Loucy (cell line): Measurements from ENCODE around the gene ZNF394.

ENCODE experiments used
- H2AFZ ChIP-seq: fragments of 200-600 bp; sonication (generic); 2 replicates; pipeline ENCODE4 v1.6.0; 2016; ENCODE audit warnings: antibody characterized with exemption, mild to moderate bottlenecking, low read length, moderate library complexity
- H3F3A ChIP-seq: fragments of 200-600 bp; 2 replicates; pipeline ENCODE4 v1.6.0; 2016; ENCODE audit warnings: antibody characterized with exemption, low read depth, mild to moderate bottlenecking
- H3K27me3 ChIP-seq: fragments of 200-600 bp; sonication (generic); 2 replicates; pipeline ENCODE4 v1.6.1; 2014; ENCODE audit warnings: low read length, mild to moderate bottlenecking; ENCODE audit not compliant: insufficient read depth, poor library complexity, severe bottlenecking
- H3K36me3 ChIP-seq: fragments of 200-600 bp; sonication (generic); 2 replicates; pipeline ENCODE4 v1.6.1; 2016; ENCODE audit warnings: low read length; ENCODE audit not compliant: insufficient read depth
- H3K4me1 ChIP-seq: fragments of 200-600 bp; sonication (generic); 2 replicates; pipeline ENCODE4 v1.5.1; 2014; ENCODE audit warnings: low read length, mild to moderate bottlenecking; ENCODE audit not compliant: insufficient read depth, poor library complexity, severe bottlenecking
- H3K4me2 ChIP-seq: fragments of 200-600 bp; sonication (generic); 2 replicates; pipeline ENCODE4 v1.6.0; 2014; ENCODE audit warnings: antibody characterized with exemption, low read length, low read depth, mild to moderate bottlenecking; ENCODE audit not compliant: poor library complexity, severe bottlenecking
- H3K4me3 ChIP-seq: fragments of 200-600 bp; sonication (generic); 2 replicates; pipeline ENCODE4 v1.5.1; 2014; ENCODE audit warnings: low read length, mild to moderate bottlenecking, mixed read lengths; ENCODE audit not compliant: poor library complexity, severe bottlenecking
- H3K79me2 ChIP-seq: fragments of 200-600 bp; sonication (generic); 2 replicates; pipeline ENCODE4 v1.6.1; 2014; ENCODE audit warnings: low read length; ENCODE audit not compliant: insufficient read depth
- H3K9ac ChIP-seq: fragments of 200-600 bp; sonication (generic); 2 replicates; pipeline ENCODE4 v1.6.0; 2014; ENCODE audit warnings: mild to moderate bottlenecking, low read depth, low read length, moderate library complexity; ENCODE audit not compliant: poor library complexity, severe bottlenecking
- H3K9me2 ChIP-seq: fragments of 200-600 bp; sonication (generic); replicated peaks from 2 replicates; pipeline ENCODE4 v1.6.1; 2016; ENCODE audit warnings: low read depth, low read length, mixed read lengths
- H3K9me3 ChIP-seq: fragments of 200-600 bp; sonication (generic); 2 replicates; pipeline ENCODE4 v1.6.1; 2014; ENCODE audit warnings: mild to moderate bottlenecking, antibody characterized with exemption, low read length, low read depth; ENCODE audit not compliant: insufficient read depth
- H4K20me1 ChIP-seq: fragments of 200-600 bp; sonication (generic); 2 replicates; pipeline ENCODE4 v1.6.0; 2014; ENCODE audit warnings: antibody characterized with exemption, low read length, mild to moderate bottlenecking; ENCODE audit not compliant: insufficient read depth, poor library complexity, severe bottlenecking
- CTCF ChIP-seq: fragments of 200-600 bp; sonication (generic); conservative IDR thresholded peaks from 2 replicates; pipeline ENCODE4 v1.5.1; 2014; ENCODE audit warnings: mild to moderate bottlenecking, antibody characterized with exemption, low read length
- EZH2phosphoT487 ChIP-seq: fragments of 200-600 bp; IDR thresholded peaks from 2 replicates; pipeline ENCODE4 v1.6.1; 2018; ENCODE audit warnings: antibody characterized with exemption, mild to moderate bottlenecking, moderate library complexity, borderline replicate concordance

Gene ZNF394

GRCh38 chr7:99500637-99501009 is 542 bp upstream of the ZNF394 start:
- Histone ChIP-seq H3K79me2 (peaks cover 57% of the 10 kb centered on the region), H3K9me3 (no peaks in the 10 kb centered on the region), H3K9me2 (no peaks in the 10 kb centered on the region), H2AFZ (peak overlapping the region; percentile 97), H3K4me2 (peak overlapping the region; percentile 78), H3K27me3 (no peaks in the 10 kb centered on the region), H4K20me1 (peaks cover 37% of the 10 kb centered on the region), H3K4me3 (peak overlapping the region; percentile 99), H3K4me1 (peaks cover 22% of the 10 kb centered on the region), H3F3A (no peaks in the 10 kb centered on the region), H3K9ac (peak overlapping the region; percentile 91), H3K36me3 (no peaks in the 10 kb centered on the region)
- TF ChIP-seq CTCF (no peak), EZH2phosphoT487 (no peak)

GRCh38 chr7:99499371-99499720 is 735 bp downstream of the ZNF394 start:
- Histone ChIP-seq H3K9me2 (no peaks in the 10 kb centered on the region), H3K79me2 (peaks cover 60% of the 10 kb centered on the region), H3K36me3 (peaks cover 2% of the 10 kb centered on the region; the same call in 1 of the 2 replicates), H3K4me3 (peak overlapping the region; percentile 99), H4K20me1 (peaks cover 32% of the 10 kb centered on the region), H2AFZ (peak overlapping the region; percentile 97; the same call in 1 of the 2 replicates), H3F3A (no peaks in the 10 kb centered on the region), H3K9ac (peak overlapping the region; percentile 91), H3K27me3 (no peaks in the 10 kb centered on the region), H3K4me1 (peaks cover 21% of the 10 kb centered on the region), H3K4me2 (peak overlapping the region; percentile 90), H3K9me3 (no peaks in the 10 kb centered on the region; the same call in 1 of the 2 replicates)
- TF ChIP-seq EZH2phosphoT487 (no peak), CTCF (no peak)

- Histone ChIP-seq H4K20me1 (peaks cover 32% of the 10 kb centered on the region), H3K27me3 (no peaks in the 10 kb centered on the region), H3F3A (no peaks in the 10 kb centered on the region), H3K9me2 (no peaks in the 10 kb centered on the region), H3K4me1 (peaks cover 21% of the 10 kb centered on the region), H3K9me3 (peaks cover 5% of the 10 kb centered on the region; the same call in 1 of the 2 replicates), H3K4me2 (peak overlapping the region; percentile 90), H3K4me3 (peak overlapping the region; percentile 99), H3K9ac (peak overlapping the region; percentile 91), H3K79me2 (peaks cover 64% of the 10 kb centered on the region), H3K36me3 (peaks cover 10% of the 10 kb centered on the region), H2AFZ (no peak overlapping the region)
- TF ChIP-seq EZH2phosphoT487, result no peak
- TF ChIP-seq CTCF, result no peak
These were observed 1.5 kb downstream of the ZNF394 start for GRCh38 chr7:99498546-99498944.
